HEK293 (cell line): Measurements from ENCODE around the gene CACNA1H.

Experiments used
- CTCF ChIA-PET: fragments of 350-600 bp; formaldehyde crosslinking; extraction: SDS; loops from one replicate; lab custom pipeline; 2021; ENCODE audit warnings: antibody characterized with exemption; lab: Yijun Ruan, JAX
- POLR2A ChIA-PET: fragments of 300-600 bp; formaldehyde crosslinking; extraction: SDS; loops from one replicate; lab custom pipeline; 2020; ENCODE audit warnings: antibody characterized with exemption, inconsistent platforms; lab: Yijun Ruan, JAX
- H3K27ac ChIP-seq: fragments of 200-500 bp; sonication (Bioruptor generic); 2 replicates; pipeline ENCODE4 v1.5.1; 2014; ENCODE audit warnings: low read depth, low read length, control low read depth, inconsistent platforms; ENCODE audit errors: extremely low read depth
- H3K36me3 ChIP-seq, 2 experiments: fragments of 200-500 bp in 1 of 2; sonication (Bioruptor generic) in 1 of 2; 1 replicate in 1 of 2; 2 replicates in 1 of 2; pipeline ENCODE4 v1.5.1; 2014 to 2017; ENCODE audit warnings: inconsistent platforms in 2 of 2, low read length in 2 of 2; ENCODE audit not compliant: control insufficient read depth in 2 of 2, insufficient read depth in 1 of 2
- H3K4me1 ChIP-seq: fragments of 200-500 bp; sonication (Bioruptor generic); 2 replicates; pipeline ENCODE4 v1.5.1; 2014; ENCODE audit warnings: mild to moderate bottlenecking, low read length, inconsistent platforms; ENCODE audit not compliant: control insufficient read depth, insufficient read depth
- H3K4me3 ChIP-seq: 2 replicates; pipeline ENCODE4 v1.5.1; 2011; ENCODE audit warnings: low read depth, mild to moderate bottlenecking, control low read depth, low read length, moderate library complexity
- H3K9me3 ChIP-seq: fragments of 200-500 bp; sonication (Bioruptor generic); 2 replicates; pipeline ENCODE4 v1.5.1; 2014; ENCODE audit warnings: low read depth, low read length, inconsistent platforms; ENCODE audit not compliant: control insufficient read depth, insufficient read depth
- BCL11A ChIP-seq: fragments of 450-650 bp; formaldehyde crosslinking; IDR thresholded peaks from 2 replicates; pipeline ENCODE4 v1.5.1; 2016; ENCODE audit warnings: low read depth, missing biosample characterization, missing genetic modification characterization
- HOXC10 ChIP-seq: sonication (generic); formaldehyde crosslinking; IDR thresholded peaks from 2 replicates; pipeline ENCODE4 v1.8.1; 2023; ENCODE audit warnings: mild to moderate bottlenecking, missing genetic modification reagents
- OSR2 ChIP-seq: fragments of 450-650 bp; formaldehyde crosslinking; IDR thresholded peaks from 2 replicates; pipeline ENCODE4 v1.5.1; 2016; ENCODE audit warnings: missing biosample characterization, missing genetic modification characterization
- SCRT1 ChIP-seq: fragments of 450-650 bp; formaldehyde crosslinking; IDR thresholded peaks from 2 replicates; pipeline ENCODE4 v1.5.1; 2016; ENCODE audit warnings: missing biosample characterization, missing genetic modification characterization, borderline replicate concordance
- SP2 ChIP-seq: fragments of 450-650 bp; formaldehyde crosslinking; IDR thresholded peaks from 2 replicates; pipeline ENCODE4 v1.5.1; 2016; ENCODE audit warnings: missing biosample characterization, missing genetic modification characterization
- ZBTB17 ChIP-seq: fragments of 450-650 bp; formaldehyde crosslinking; IDR thresholded peaks from 2 replicates; pipeline ENCODE4 v1.5.1; 2016; ENCODE audit warnings: missing biosample characterization, missing genetic modification characterization
- ZBTB8A ChIP-seq: fragments of 450-650 bp; formaldehyde crosslinking; IDR thresholded peaks from 2 replicates; pipeline ENCODE4 v1.5.1; 2016; ENCODE audit warnings: missing biosample characterization, missing genetic modification characterization
- ZEB2 ChIP-seq: fragments of 450-650 bp; formaldehyde crosslinking; IDR thresholded peaks from 2 replicates; pipeline ENCODE4 v1.5.1; 2016; ENCODE audit warnings: missing biosample characterization, missing genetic modification characterization
- ZFP3 ChIP-seq: fragments of 450-650 bp; formaldehyde crosslinking; IDR thresholded peaks from 2 replicates; pipeline ENCODE4 v1.5.1; 2016; ENCODE audit warnings: low read depth, missing biosample characterization, missing genetic modification characterization
- ZIC2 ChIP-seq: fragments of 450-650 bp; formaldehyde crosslinking; IDR thresholded peaks from 2 replicates; pipeline ENCODE4 v1.5.1; 2016; ENCODE audit warnings: missing biosample characterization, missing genetic modification characterization
- ZNF133 ChIP-seq: fragments of 450-650 bp; formaldehyde crosslinking; IDR thresholded peaks from 2 replicates; pipeline ENCODE4 v1.5.1; 2016; ENCODE audit warnings: missing biosample characterization, missing genetic modification characterization
- ZNF138 ChIP-seq: fragments of 450-650 bp; formaldehyde crosslinking; IDR thresholded peaks from 2 replicates; pipeline ENCODE4 v1.5.1; 2016; ENCODE audit warnings: missing biosample characterization, missing genetic modification characterization, borderline replicate concordance
- ZNF266 ChIP-seq: fragments of 450-650 bp; formaldehyde crosslinking; IDR thresholded peaks from 2 replicates; pipeline ENCODE4 v1.5.1; 2016; ENCODE audit warnings: missing biosample characterization, missing genetic modification characterization, low read depth
- ZNF341 ChIP-seq: fragments of 450-650 bp; formaldehyde crosslinking; IDR thresholded peaks from 2 replicates; pipeline ENCODE4; 2016; ENCODE audit warnings: low read depth, missing biosample characterization, missing genetic modification characterization
- ZNF548 ChIP-seq: fragments of 450-650 bp; formaldehyde crosslinking; IDR thresholded peaks from 2 replicates; pipeline ENCODE4 v1.5.1; 2016; ENCODE audit warnings: missing biosample characterization, missing genetic modification characterization
- ZNF555 ChIP-seq: fragments of 450-650 bp; formaldehyde crosslinking; conservative IDR thresholded peaks from 2 replicates; pipeline ENCODE4 v1.5.1; 2017; ENCODE audit warnings: missing biosample characterization, mild to moderate bottlenecking, missing genetic modification characterization, inconsistent platforms
- ZNF561 ChIP-seq: fragments of 450-650 bp; IDR thresholded peaks from 2 replicates; pipeline ENCODE4 v1.5.1; 2018; ENCODE audit warnings: missing biosample characterization, missing genetic modification characterization, borderline replicate concordance
- ZNF701 ChIP-seq: fragments of 450-650 bp; formaldehyde crosslinking; IDR thresholded peaks from 2 replicates; pipeline ENCODE4 v1.5.1; 2016; ENCODE audit warnings: missing biosample characterization, missing genetic modification characterization
- ZNF707 ChIP-seq: fragments of 450-650 bp; formaldehyde crosslinking; IDR thresholded peaks from 2 replicates; pipeline ENCODE4 v1.5.1; 2016; ENCODE audit warnings: missing biosample characterization, missing genetic modification characterization
- ZNF776 ChIP-seq: fragments of 450-650 bp; formaldehyde crosslinking; IDR thresholded peaks from 2 replicates; pipeline ENCODE4 v1.5.0; 2017; ENCODE audit warnings: missing biosample characterization, missing genetic modification characterization, borderline replicate concordance
- TF ChIP-seq, protein P1 (sequence below): fragments of 450-650 bp; formaldehyde crosslinking; IDR thresholded peaks from 2 replicates; pipeline ENCODE4 v1.5.1; 2016; ENCODE audit warnings: missing biosample characterization, missing genetic modification characterization
- TF ChIP-seq, protein P2 (sequence below): fragments of 450-650 bp; IDR thresholded peaks from 2 replicates; pipeline ENCODE4 v1.5.1; 2018; ENCODE audit warnings: missing biosample characterization, missing genetic modification characterization
- TF ChIP-seq, protein P3 (sequence below): fragments of 450-650 bp; formaldehyde crosslinking; IDR thresholded peaks from 2 replicates; pipeline ENCODE4 v1.5.1; 2016; ENCODE audit warnings: missing biosample characterization, missing genetic modification characterization

Gene CACNA1H

DNA sequence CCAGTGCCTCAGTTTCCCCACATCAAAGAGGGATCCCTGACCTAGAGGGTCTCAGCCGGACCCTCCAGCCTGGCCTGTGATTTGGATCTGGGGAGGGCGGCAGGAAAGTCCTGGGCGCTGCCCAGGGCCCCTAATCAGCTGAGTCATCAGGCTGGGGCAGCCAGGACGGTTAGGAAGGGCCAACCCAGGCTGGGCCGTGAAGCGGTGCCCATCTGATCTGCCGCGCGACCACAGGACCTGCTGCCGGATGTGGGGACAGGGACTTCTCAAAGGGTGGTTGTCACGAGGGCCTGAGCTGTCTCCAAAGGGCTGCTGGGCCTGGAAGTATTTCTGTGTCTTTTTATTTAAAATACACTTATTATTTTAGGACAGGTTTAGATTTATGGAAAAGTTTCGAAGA lies 92.0 kb downstream of the CACNA1H start (continued):
- no peak for TF ChIP-seq ZEB2
- no peak for TF ChIP-seq ZNF341 (tag by site-specific recombination)
- no peak for TF ChIP-seq ZBTB8A
- TF ChIP-seq ZIC2 (tag by site-specific recombination), result no peak
- TF ChIP-seq SP2, result no peak
- no peak for TF ChIP-seq ZNF266 (tag by site-specific recombination)

DNA sequence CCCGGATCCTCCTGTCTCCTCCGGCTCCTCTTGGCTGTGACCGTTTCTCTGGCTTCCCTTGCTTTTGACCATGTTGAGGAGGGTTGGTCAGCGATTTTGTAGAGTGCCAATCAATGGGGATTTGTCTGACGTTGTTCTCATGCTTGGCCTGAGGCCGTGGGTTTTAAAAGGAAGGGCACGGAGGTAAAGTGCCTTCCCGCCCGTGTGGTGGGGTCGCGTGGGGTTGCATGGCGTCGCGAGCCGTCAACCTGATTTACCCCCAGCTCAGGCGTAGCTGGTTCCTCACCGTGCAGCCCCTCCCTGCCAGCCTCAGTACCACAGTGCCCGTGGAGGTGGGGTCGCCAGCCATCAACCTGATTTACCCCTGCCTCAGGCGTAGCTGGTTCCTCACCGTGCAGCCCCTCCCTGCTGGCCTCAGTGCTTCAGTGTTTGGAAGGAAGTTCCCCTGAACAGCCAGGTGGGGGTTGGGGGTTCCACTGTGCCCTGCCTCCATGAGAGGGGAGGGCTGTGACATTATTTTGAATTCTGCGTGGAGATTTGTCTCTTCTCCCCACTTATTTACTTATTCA lies 92.6 kb downstream of the CACNA1H start:
- POLR2A ChIA-PET, result no interaction called here
- no peaks in the 10 kb centered on the region for H3K9me3 ChIP-seq
- TF ChIP-seq SCRT1 (tag by site-specific recombination), result no peak
- TF ChIP-seq ZNF707 (tag by site-specific recombination), result no peak
- no peak for TF ChIP-seq SP2
- no peak for TF ChIP-seq HOXC10 (CRISPR knock-in tag)
- no peak for TF ChIP-seq ZFP3 (tag by site-specific recombination)
- TF ChIP-seq, protein P1, sequence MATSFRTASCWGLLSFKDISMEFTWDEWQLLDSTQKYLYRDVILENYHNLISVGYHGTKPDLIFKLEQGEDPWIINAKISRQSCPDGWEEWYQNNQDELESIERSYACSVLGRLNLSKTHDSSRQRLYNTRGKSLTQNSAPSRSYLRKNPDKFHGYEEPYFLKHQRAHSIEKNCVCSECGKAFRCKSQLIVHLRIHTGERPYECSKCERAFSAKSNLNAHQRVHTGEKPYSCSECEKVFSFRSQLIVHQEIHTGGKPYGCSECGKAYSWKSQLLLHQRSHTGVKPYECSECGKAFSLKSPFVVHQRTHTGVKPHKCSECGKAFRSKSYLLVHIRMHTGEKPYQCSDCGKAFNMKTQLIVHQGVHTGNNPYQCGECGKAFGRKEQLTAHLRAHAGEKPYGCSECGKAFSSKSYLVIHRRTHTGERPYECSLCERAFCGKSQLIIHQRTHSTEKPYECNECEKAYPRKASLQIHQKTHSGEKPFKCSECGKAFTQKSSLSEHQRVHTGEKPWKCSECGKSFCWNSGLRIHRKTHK (tag by site-specific recombination), result no peak
- no peak for TF ChIP-seq ZNF548 (tag by site-specific recombination)
- TF ChIP-seq, protein P2, sequence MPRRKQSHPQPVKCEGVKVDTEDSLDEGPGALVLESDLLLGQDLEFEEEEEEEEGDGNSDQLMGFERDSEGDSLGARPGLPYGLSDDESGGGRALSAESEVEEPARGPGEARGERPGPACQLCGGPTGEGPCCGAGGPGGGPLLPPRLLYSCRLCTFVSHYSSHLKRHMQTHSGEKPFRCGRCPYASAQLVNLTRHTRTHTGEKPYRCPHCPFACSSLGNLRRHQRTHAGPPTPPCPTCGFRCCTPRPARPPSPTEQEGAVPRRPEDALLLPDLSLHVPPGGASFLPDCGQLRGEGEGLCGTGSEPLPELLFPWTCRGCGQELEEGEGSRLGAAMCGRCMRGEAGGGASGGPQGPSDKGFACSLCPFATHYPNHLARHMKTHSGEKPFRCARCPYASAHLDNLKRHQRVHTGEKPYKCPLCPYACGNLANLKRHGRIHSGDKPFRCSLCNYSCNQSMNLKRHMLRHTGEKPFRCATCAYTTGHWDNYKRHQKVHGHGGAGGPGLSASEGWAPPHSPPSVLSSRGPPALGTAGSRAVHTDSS (tag by site-specific recombination), result no peak
- no peak for TF ChIP-seq ZBTB17 (tag by site-specific recombination)
- TF ChIP-seq ZNF555 (tag by site-specific recombination), result no peak
- no peak for TF ChIP-seq ZNF701 (tag by site-specific recombination)
- TF ChIP-seq ZNF138 (tag by site-specific recombination), result no peak
- TF ChIP-seq BCL11A (tag by site-specific recombination), result no peak
- TF ChIP-seq ZNF561 (tag by site-specific recombination), result no peak
- no peak for TF ChIP-seq OSR2 (tag by site-specific recombination)
- no peak for TF ChIP-seq ZNF776 (tag by site-specific recombination)
- TF ChIP-seq, protein P3, sequence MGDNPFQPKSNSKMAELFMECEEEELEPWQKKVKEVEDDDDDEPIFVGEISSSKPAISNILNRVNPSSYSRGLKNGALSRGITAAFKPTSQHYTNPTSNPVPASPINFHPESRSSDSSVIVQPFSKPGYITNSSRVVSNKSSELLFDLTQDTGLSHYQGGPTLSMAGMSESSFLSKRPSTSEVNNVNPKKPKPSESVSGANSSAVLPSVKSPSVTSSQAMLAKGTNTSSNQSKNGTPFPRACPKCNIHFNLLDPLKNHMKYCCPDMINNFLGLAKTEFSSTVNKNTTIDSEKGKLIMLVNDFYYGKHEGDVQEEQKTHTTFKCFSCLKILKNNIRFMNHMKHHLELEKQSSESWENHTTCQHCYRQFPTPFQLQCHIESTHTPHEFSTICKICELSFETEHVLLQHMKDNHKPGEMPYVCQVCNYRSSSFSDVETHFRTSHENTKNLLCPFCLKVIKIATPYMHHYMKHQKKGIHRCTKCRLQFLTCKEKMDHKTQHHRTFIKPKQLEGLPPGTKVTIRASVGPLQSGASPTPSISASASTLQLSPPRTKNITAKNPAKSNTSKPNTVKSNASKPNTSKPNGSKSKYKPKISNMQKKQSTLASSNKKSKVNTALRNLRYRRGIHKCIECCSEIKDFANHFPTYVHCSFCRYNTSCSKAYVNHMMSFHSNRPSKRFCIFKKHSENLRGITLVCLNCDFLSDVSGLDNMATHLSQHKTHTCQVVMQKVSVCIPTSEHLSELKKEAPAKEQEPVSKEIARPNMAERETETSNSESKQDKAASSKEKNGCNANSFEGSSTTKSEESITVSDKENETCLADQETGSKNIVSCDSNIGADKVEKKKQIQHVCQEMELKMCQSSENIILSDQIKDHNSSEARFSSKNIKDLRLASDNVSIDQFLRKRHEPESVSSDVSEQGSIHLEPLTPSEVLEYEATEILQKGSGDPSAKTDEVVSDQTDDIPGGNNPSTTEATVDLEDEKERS (tag by site-specific recombination), result no peak
- no peak for TF ChIP-seq ZNF133 (tag by site-specific recombination)
- no peak overlapping the region for H3K4me3 ChIP-seq
- no peaks in the 10 kb centered on the region for H3K36me3 ChIP-seq
- H3K4me1 ChIP-seq, result no peaks in the 10 kb centered on the region
- H3K27ac ChIP-seq, result no peak overlapping the region
- CTCF ChIA-PET, result interaction anchor here (0.6 kb wide), 1 partner anchor 173 kb away, joined by 4 read pairs; no protein-coding TSS in a partner anchor
